Activated T-cell treated with anti-CD3 and anti-CD28 coated beads, Interleukin-2, amount 50 U/mL, for 4 hours (primary cell): ENCODE data around the gene PBX1. TPM values are rescaled to one million over a fixed set of nuclear protein-coding genes. Genes with fewer than 3 reads are reported as not detected.

Source experiments
- ATAC-seq, 2 donors: fragments of 200-7000 bp; cut with Tn5 transposase; one replicate each; pipeline ENCODE4 v1.10.0; 2021
- DNase-seq: peaks from one replicate; pipeline ENCODE4 v3.0.0-alpha.2; 2020
- H3K27me3 Mint-ChIP-seq: one replicate; pipeline ENCODE4 v1.8.0; 2021; ENCODE audit warnings: low read depth, mixed read lengths
- H3K36me3 Mint-ChIP-seq: one replicate; pipeline ENCODE4 v1.8.0; 2022; ENCODE audit warnings: mixed read lengths; ENCODE audit not compliant: insufficient read depth
- H3K4me1 Mint-ChIP-seq: one replicate; pipeline ENCODE4 v1.8.0; 2021; ENCODE audit warnings: low read depth, mixed read lengths
- H3K4me3 Mint-ChIP-seq: one replicate; pipeline ENCODE4 v1.8.0; 2021; ENCODE audit warnings: mild to moderate bottlenecking, moderate library complexity, mixed read lengths
- H3K9me3 Mint-ChIP-seq: one replicate; pipeline ENCODE4 v1.8.0; 2021; ENCODE audit warnings: mixed read lengths
- total RNA-seq, 3 donors: library from RNA; stranded (reverse); gene quantifications; one replicate each; pipeline ENCODE4 v1.2.1, GENCODE V29; 2021

Gene PBX1
- total RNA-seq, 3 donors from 2014 or later: 0.41 to 0.48 (median 0.47) TPM

GRCh38 chr1:164863056-164863455 lies 304.1 kb downstream of the PBX1 start:
- Mint-ChIP-seq H3K36me3 (no peaks in the 10 kb centered on the region), H3K9me3 (no peaks in the 10 kb centered on the region), H3K4me3 (no peak overlapping the region), H3K27me3 (peaks cover 2% of the 10 kb centered on the region), H3K4me1 (no peaks in the 10 kb centered on the region)
- DNase-seq (no peak), ATAC-seq (no peak)

- H3K27me3 Mint-ChIP-seq: peaks cover 2% of the 10 kb centered on the region
- no peaks in the 10 kb centered on the region for H3K9me3 Mint-ChIP-seq
- no peaks in the 10 kb centered on the region for H3K36me3 Mint-ChIP-seq
- DNase-seq (no peak), ATAC-seq (no peak)
- no peaks in the 10 kb centered on the region for H3K4me1 Mint-ChIP-seq
- H3K4me3 Mint-ChIP-seq: no peak overlapping the region
Observed at GRCh38 chr1:164864161-164864560, 305.2 kb downstream of the PBX1 start.

DNA sequence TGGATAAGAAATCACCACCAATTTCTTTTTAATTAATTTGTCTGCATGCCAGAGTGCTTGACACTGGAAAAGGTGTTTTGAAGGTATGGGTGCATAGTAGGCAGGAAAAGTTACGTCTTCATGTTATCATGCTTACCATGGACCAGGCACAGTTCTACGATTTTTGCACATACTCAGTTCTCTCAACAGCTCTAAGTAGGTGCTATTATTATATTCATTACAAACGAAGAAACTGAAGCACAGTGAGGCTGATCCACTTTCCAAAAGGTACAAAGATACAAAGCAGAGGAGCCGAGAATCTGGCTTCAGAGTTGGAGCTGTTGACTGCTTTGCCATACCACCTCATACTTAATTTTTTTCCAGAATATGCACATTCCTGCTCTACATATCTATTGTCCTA lies 306.4 kb downstream of the PBX1 start:
- no peaks in the 10 kb centered on the region for H3K9me3 Mint-ChIP-seq
- peaks cover 2% of the 10 kb centered on the region for H3K27me3 Mint-ChIP-seq
- ATAC-seq (no peak), DNase-seq (no peak)
- no peaks in the 10 kb centered on the region for H3K4me1 Mint-ChIP-seq
- no peak overlapping the region for H3K4me3 Mint-ChIP-seq
- no peaks in the 10 kb centered on the region for H3K36me3 Mint-ChIP-seq

DNA sequence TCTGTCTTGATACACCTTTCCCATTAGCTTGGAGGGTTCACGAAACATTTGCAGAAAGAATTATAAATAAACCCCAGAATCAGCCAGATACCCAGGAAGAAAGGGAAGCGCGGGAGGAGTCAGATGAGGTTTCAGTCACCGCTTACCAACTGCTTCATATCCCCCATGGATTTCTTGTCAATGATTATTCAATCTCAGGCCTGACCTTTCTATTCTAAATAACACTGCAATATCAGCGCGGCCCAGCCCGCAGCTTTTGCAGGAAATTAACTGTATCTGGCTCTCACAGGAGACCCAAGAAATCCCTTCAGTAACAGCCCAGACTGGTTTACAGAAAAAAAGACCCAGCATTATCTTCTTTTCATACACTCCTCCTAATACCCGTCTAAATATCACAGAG lies 308.6 kb downstream of the PBX1 start:
- no peaks in the 10 kb centered on the region for H3K9me3 Mint-ChIP-seq
- ATAC-seq: no peak
- no peak overlapping the region for H3K4me3 Mint-ChIP-seq
- DNase-seq: no peak
- H3K36me3 Mint-ChIP-seq: no peaks in the 10 kb centered on the region
- H3K27me3 Mint-ChIP-seq: peaks cover 2% of the 10 kb centered on the region
- no peaks in the 10 kb centered on the region for H3K4me1 Mint-ChIP-seq

DNA sequence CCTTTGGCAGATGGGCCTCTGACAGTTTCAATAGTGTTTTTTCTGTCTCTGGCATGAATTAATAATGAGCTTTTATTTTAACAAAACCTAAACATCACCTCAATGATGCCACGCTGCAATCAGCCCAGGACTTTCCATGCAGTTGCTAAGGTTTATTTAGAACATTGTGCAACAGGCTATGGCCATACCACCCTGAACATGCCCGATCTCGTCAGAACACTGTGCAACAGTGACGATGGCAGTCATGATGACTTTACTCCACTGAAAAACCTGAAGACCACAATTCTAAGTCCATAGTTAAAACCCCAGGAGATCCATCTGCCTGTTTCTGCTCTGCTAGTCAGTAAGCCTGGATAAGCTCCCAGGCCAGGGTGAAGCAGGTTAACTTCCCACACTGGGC lies 310.0 kb downstream of the PBX1 start:
- Mint-ChIP-seq H3K4me3 (no peak overlapping the region), H3K4me1 (no peaks in the 10 kb centered on the region), H3K27me3 (no peaks in the 10 kb centered on the region), H3K36me3 (no peaks in the 10 kb centered on the region), H3K9me3 (no peaks in the 10 kb centered on the region)
- DNase-seq: no peak
- ATAC-seq: no peak

- no peaks in the 10 kb centered on the region for H3K27me3 Mint-ChIP-seq
- no peaks in the 10 kb centered on the region for H3K4me1 Mint-ChIP-seq
- H3K36me3 Mint-ChIP-seq: no peaks in the 10 kb centered on the region
- ATAC-seq (no peak), DNase-seq (no peak)
- H3K9me3 Mint-ChIP-seq: no peaks in the 10 kb centered on the region
- H3K4me3 Mint-ChIP-seq: no peak overlapping the region
Observed at GRCh38 chr1:164875518-164875917, 316.5 kb downstream of the PBX1 start.

GRCh38 chr1:164876398-164877116 lies 317.6 kb downstream of the PBX1 start:
- H3K9me3 Mint-ChIP-seq: no peaks in the 10 kb centered on the region
- no peak overlapping the region for H3K4me3 Mint-ChIP-seq
- ATAC-seq: no peak

GRCh38 chr1:164880199-164880598 lies 321.2 kb downstream of the PBX1 start:
- Mint-ChIP-seq H3K4me3 (no peak overlapping the region), H3K9me3 (peaks cover 3% of the 10 kb centered on the region)
- no peak for ATAC-seq

More at GRCh38 chr1:164876398-164877116, 317.6 kb downstream of the PBX1 start:
- Mint-ChIP-seq H3K4me1 (no peaks in the 10 kb centered on the region), H3K36me3 (no peaks in the 10 kb centered on the region), H3K27me3 (no peaks in the 10 kb centered on the region)
- DNase-seq: no peak

GRCh38 chr1:164880644-164881043 lies 321.7 kb downstream of the PBX1 start:
- no peaks in the 10 kb centered on the region for H3K4me1 Mint-ChIP-seq
- DNase-seq: no peak
- peaks cover 3% of the 10 kb centered on the region for H3K9me3 Mint-ChIP-seq

More at GRCh38 chr1:164880199-164880598, 321.2 kb downstream of the PBX1 start:
- Mint-ChIP-seq H3K36me3 (no peaks in the 10 kb centered on the region), H3K4me1 (no peaks in the 10 kb centered on the region), H3K27me3 (no peaks in the 10 kb centered on the region)
- no peak for DNase-seq

GRCh38 chr1:164885311-164885710 lies 326.3 kb downstream of the PBX1 start:
- Mint-ChIP-seq H3K27me3 (no peaks in the 10 kb centered on the region), H3K4me3 (no peak overlapping the region), H3K4me1 (no peaks in the 10 kb centered on the region), H3K36me3 (no peaks in the 10 kb centered on the region), H3K9me3 (peaks cover 5% of the 10 kb centered on the region)
- ATAC-seq (no peak), DNase-seq (no peak)

More at GRCh38 chr1:164880644-164881043, 321.7 kb downstream of the PBX1 start:
- Mint-ChIP-seq H3K27me3 (no peaks in the 10 kb centered on the region), H3K4me3 (no peak overlapping the region), H3K36me3 (no peaks in the 10 kb centered on the region)
- no peak for ATAC-seq

DNA sequence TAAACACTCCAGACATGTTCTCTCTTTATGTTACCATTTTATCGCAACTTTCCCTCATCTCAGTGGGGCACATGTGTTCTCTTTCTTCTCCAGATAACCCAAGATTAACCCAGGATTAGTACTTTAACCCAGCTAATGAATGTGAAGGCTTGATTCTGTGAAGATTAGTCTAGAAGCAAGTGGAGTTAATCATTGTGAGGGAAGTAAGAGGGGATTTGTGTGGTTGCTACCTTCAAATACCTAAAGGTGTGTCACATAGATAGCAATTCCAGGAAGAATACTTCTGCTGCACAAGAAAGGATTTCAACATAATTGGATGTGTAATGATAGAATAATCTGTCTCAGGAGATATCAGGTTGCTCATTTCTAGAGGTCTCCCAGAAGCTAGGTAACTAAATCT lies 327.1 kb downstream of the PBX1 start:
- peaks cover 6% of the 10 kb centered on the region for H3K9me3 Mint-ChIP-seq

DNA sequence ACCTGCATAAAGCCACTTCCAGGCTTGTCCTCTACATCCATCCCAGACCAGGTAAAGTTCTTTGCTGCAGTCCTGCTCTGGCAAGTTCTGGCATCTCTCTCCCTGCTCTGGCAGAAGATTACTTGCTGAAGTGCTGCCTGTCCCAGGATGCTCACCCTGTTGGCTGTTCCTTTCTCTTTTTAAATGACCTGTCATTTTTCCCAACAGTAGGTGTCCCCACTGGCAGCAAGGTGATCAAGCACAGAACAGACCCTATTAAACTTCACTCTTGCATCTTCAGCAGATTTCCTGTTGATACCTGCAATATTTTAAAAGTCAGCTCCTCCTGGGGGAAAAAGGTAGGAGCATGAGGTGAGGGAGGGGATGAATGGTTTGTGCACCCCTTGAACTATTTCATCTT lies 332.6 kb downstream of the PBX1 start:
- ATAC-seq (no peak), DNase-seq (no peak)
- Mint-ChIP-seq H3K36me3 (no peaks in the 10 kb centered on the region), H3K27me3 (no peaks in the 10 kb centered on the region), H3K4me1 (no peaks in the 10 kb centered on the region), H3K9me3 (peaks cover 7% of the 10 kb centered on the region), H3K4me3 (no peak overlapping the region)

More for the DNA sequence above, 327.1 kb downstream of the PBX1 start:
- Mint-ChIP-seq H3K27me3 (no peaks in the 10 kb centered on the region), H3K4me3 (no peak overlapping the region), H3K36me3 (no peaks in the 10 kb centered on the region), H3K4me1 (no peaks in the 10 kb centered on the region)
- ATAC-seq: no peak
- DNase-seq: no peak

GRCh38 chr1:164895026-164895912 lies 336.3 kb downstream of the PBX1 start:
- no peaks in the 10 kb centered on the region for H3K36me3 Mint-ChIP-seq
- H3K9me3 Mint-ChIP-seq: peaks cover 9% of the 10 kb centered on the region
- ATAC-seq: no peak
- H3K27me3 Mint-ChIP-seq: no peaks in the 10 kb centered on the region
- H3K4me3 Mint-ChIP-seq: no peak overlapping the region
- DNase-seq: no peak
- H3K4me1 Mint-ChIP-seq: no peaks in the 10 kb centered on the region

DNA sequence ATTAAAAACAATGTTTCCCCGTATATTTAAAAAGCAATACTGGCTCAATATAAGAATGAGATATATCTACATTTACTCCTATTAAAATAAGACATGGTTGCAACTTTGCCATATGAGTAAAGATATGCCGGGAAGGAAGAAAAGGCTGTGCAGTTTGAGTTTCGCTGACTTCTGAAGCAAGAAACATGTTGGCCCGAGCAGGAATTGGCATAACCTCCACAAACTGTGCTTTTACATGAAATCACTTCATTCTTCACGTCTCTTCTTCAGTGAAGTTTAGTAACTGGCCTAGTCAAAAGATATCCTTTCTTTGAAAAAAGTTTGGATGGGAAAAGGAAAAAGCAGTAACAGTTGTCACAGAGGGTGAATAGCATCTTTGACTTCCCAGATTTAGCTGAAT lies 342.0 kb downstream of the PBX1 start:
- peaks cover 4% of the 10 kb centered on the region for H3K9me3 Mint-ChIP-seq
- no peak overlapping the region for H3K4me3 Mint-ChIP-seq
- no peaks in the 10 kb centered on the region for H3K27me3 Mint-ChIP-seq
- DNase-seq (no peak), ATAC-seq (no peak)
- no peaks in the 10 kb centered on the region for H3K36me3 Mint-ChIP-seq
- no peaks in the 10 kb centered on the region for H3K4me1 Mint-ChIP-seq
